ENCODE data around the gene VAPB.

The VAPB gene

GRCh38 chr20:58497076-58497641, 108.1 kb downstream of the VAPB start:
- H3K27me3 ChIP-seq (ENCODE audit: insufficient read depth, poor library complexity, severe bottlenecking): peaks cover 3% of the 10 kb centered on the region
- no peak for DNase-seq (ENCODE audit: low read depth in 1 of 2, low spot score in 1 of 2)
- H3K4me3 ChIP-seq (replicated peaks; ENCODE audit: insufficient read depth, low read length): no peak overlapping the region
- TF ChIP-seq SPI1 (IDR thresholded peaks at IDR 0.05; ENCODE audit: borderline replicate concordance, low read depth): no peak
- no peak for TF ChIP-seq REST (IDR thresholded peaks at IDR 0.05; ENCODE audit: insufficient replicate concordance, low read depth)
- TF ChIP-seq CTCF (IDR thresholded peaks at IDR 0.05; ENCODE audit: insufficient read depth, low read length): no peak
- no peak for TF ChIP-seq GABPA (IDR thresholded peaks at IDR 0.05; ENCODE audit: low read depth)
- no peak for TF ChIP-seq POLR2AphosphoS5 (IDR thresholded peaks at IDR 0.05; ENCODE audit: low read depth)
- no peak overlapping the region for H3K27ac ChIP-seq (replicated peaks)

GRCh38 chr20:58497724-58498469, 108.9 kb downstream of the VAPB start:
- no peak for DNase-seq (ENCODE audit: low read depth in 1 of 2, low spot score in 1 of 2)
- Histone ChIP-seq H3K27me3 (ENCODE audit: insufficient read depth, poor library complexity, severe bottlenecking) (peaks cover 3% of the 10 kb centered on the region), H3K27ac (replicated peaks) (no peak overlapping the region), H3K4me3 (replicated peaks; ENCODE audit: insufficient read depth, low read length) (no peak overlapping the region)
- TF ChIP-seq SPI1 (IDR thresholded peaks at IDR 0.05; ENCODE audit: borderline replicate concordance, low read depth) (no peak), REST (IDR thresholded peaks at IDR 0.05; ENCODE audit: insufficient replicate concordance, low read depth) (no peak), GABPA (IDR thresholded peaks at IDR 0.05; ENCODE audit: low read depth) (no peak), CTCF (IDR thresholded peaks at IDR 0.05; ENCODE audit: insufficient read depth, low read length) (no peak), POLR2AphosphoS5 (IDR thresholded peaks at IDR 0.05; ENCODE audit: low read depth) (no peak)

GRCh38 chr20:58498470-58499068, 109.5 kb downstream of the VAPB start:
- H3K27ac ChIP-seq (replicated peaks): no peak overlapping the region
- H3K4me3 ChIP-seq (replicated peaks; ENCODE audit: insufficient read depth, low read length): no peak overlapping the region
- H3K27me3 ChIP-seq (ENCODE audit: insufficient read depth, poor library complexity, severe bottlenecking): peaks cover 3% of the 10 kb centered on the region
- no peak for DNase-seq (ENCODE audit: low read depth in 1 of 2, low spot score in 1 of 2)
- no peak for TF ChIP-seq CTCF (IDR thresholded peaks at IDR 0.05; ENCODE audit: insufficient read depth, low read length)
